Keratinocyte (primary cell): ENCODE measurements around the gene HPS4. TPM values are rescaled to one million over a fixed set of nuclear protein-coding genes. Genes with fewer than 3 reads are reported as not detected.
A peak's percentile ranks its signal among the peaks of the same experiment; 100 is the strongest.

ENCODE experiments used
- DNase-seq: peaks from one replicate; pipeline ENCODE4 v3.0.0-alpha.2; 2011; ENCODE audit warnings: low read depth, missing footprints, low spot score
- FAIRE-seq: peaks from 2 replicates; lab custom pipeline; 2011; peaks lifted over from hg19 to GRCh38; lab: Jason Lieb, UNC
- H2AFZ ChIP-seq: 2 replicates; pipeline ENCODE4 v1.6.0; 2012; ENCODE audit warnings: low read length, control low read depth, inconsistent platforms; ENCODE audit not compliant: control insufficient read depth
- H3K27ac ChIP-seq: 2 replicates; pipeline ENCODE4 v1.5.1; 2011; ENCODE audit warnings: low read length; ENCODE audit not compliant: control insufficient read depth, insufficient read depth
- H3K27me3 ChIP-seq: 3 replicates; pipeline ENCODE4 v1.6.0; 2011; ENCODE audit warnings: low read length; ENCODE audit not compliant: control insufficient read depth, insufficient read depth; ENCODE audit errors: extremely low read depth
- H3K36me3 ChIP-seq, 2 experiments: 2 replicates in 1 of 2; 3 replicates in 1 of 2; pipeline ENCODE4 v1.5.1; 2011; ENCODE audit warnings: low read length in 2 of 2, mild to moderate bottlenecking in 1 of 2; ENCODE audit not compliant: control insufficient read depth in 2 of 2, insufficient read depth in 2 of 2; ENCODE audit errors: extremely low read depth in 1 of 2
- H3K4me1 ChIP-seq: 3 replicates; pipeline ENCODE4 v1.5.1; 2011; ENCODE audit warnings: low read length; ENCODE audit not compliant: control insufficient read depth, insufficient read depth; ENCODE audit errors: extremely low read depth
- H3K4me2 ChIP-seq: 3 replicates; pipeline ENCODE4 v1.6.0; 2011; ENCODE audit warnings: low read depth, low read length; ENCODE audit not compliant: control insufficient read depth, insufficient read depth; ENCODE audit errors: extremely low read depth
- H3K4me3 ChIP-seq, 3 experiments: fragments of 200-600 bp in 1 of 3; sonication (generic) in 1 of 3; 2 replicates in 2 of 3; 3 replicates in 1 of 3; pipeline ENCODE4 v1.5.1; 2011 to 2016; ENCODE audit warnings: low read length in 3 of 3, mild to moderate bottlenecking in 3 of 3, control low read depth in 2 of 3, inconsistent platforms in 1 of 3, low read depth in 1 of 3, mixed read lengths in 1 of 3, mixed run types in 1 of 3, moderate library complexity in 1 of 3; ENCODE audit not compliant: control insufficient read depth in 2 of 3, insufficient read depth in 2 of 3; ENCODE audit errors: extremely low read depth in 1 of 3
- H3K79me2 ChIP-seq: 2 replicates; pipeline ENCODE4 v1.6.0; 2012; ENCODE audit warnings: low read length; ENCODE audit not compliant: control insufficient read depth, insufficient read depth
- H3K9ac ChIP-seq: 3 replicates; pipeline ENCODE4 v1.6.0; 2011; ENCODE audit warnings: low read length; ENCODE audit not compliant: control insufficient read depth, insufficient read depth; ENCODE audit errors: extremely low read depth
- H3K9me1 ChIP-seq: 3 replicates; pipeline ENCODE4 v1.6.0; 2011; ENCODE audit warnings: low read length; ENCODE audit not compliant: control insufficient read depth, insufficient read depth; ENCODE audit errors: extremely low read depth
- H3K9me3 ChIP-seq: 2 replicates; pipeline ENCODE4 v1.5.1; 2012; ENCODE audit warnings: low read depth, low read length; ENCODE audit not compliant: control insufficient read depth
- H4K20me1 ChIP-seq: 3 replicates; pipeline ENCODE4 v1.6.0; 2011; ENCODE audit warnings: low read length; ENCODE audit not compliant: control insufficient read depth, insufficient read depth; ENCODE audit errors: extremely low read depth
- EZH2 ChIP-seq: IDR thresholded peaks from one replicate; pipeline ENCODE4 v1.6.1; 2012; ENCODE audit warnings: inconsistent platforms, mild to moderate bottlenecking, low read length, moderate library complexity
- dilution Hi-C: fragments of 300-500 bp; cut with MboI; formaldehyde crosslinking; loops from one replicate; pipeline ENCODE4 v1.7.0; 2020; ENCODE audit warnings: low sequenced_read_pairs; ENCODE audit not compliant: extremely low pct_ligation_motif_present
- polyA plus RNA-seq, 5 experiments: library from polyadenylated mRNA; depleted of rRNA in 3 of 5; stranded (reverse) in 3 of 5; stranded (forward) in 1 of 5; unstranded in 1 of 5; fragments of >200 nt; gene quantifications; 1 replicate in 1 of 5; 2 replicates in 3 of 5; 3 replicates in 1 of 5; pipeline versions ENCODE4 v1.2.1 to v1.2.3, GENCODE V29; 2011 to 2012; ENCODE audit warnings: missing spikeins in 2 of 5, low read depth in 1 of 5, low replicate concordance in 1 of 5
- TF ChIP-seq, protein P1 (sequence below), 3 experiments: IDR thresholded peaks in 1 of 3; conservative IDR thresholded peaks in 1 of 3; optimal IDR thresholded peaks in 1 of 3; 2 replicates in 2 of 3; 3 replicates in 1 of 3; pipeline versions ENCODE3 to v1.5.1; 2011; ENCODE audit warnings: low read length in 3 of 3, mild to moderate bottlenecking in 3 of 3, moderate library complexity in 2 of 3, control low read depth in 1 of 3, inconsistent platforms in 1 of 3; ENCODE audit not compliant: insufficient read depth in 2 of 3; ENCODE audit errors: extremely low read depth in 1 of 3

The HPS4 gene
- polyA plus RNA-seq, 1 donor (not counting 4 experiments of a cell fraction or from before 2014, with no cell fraction given), result 21.3 TPM

DNA sequence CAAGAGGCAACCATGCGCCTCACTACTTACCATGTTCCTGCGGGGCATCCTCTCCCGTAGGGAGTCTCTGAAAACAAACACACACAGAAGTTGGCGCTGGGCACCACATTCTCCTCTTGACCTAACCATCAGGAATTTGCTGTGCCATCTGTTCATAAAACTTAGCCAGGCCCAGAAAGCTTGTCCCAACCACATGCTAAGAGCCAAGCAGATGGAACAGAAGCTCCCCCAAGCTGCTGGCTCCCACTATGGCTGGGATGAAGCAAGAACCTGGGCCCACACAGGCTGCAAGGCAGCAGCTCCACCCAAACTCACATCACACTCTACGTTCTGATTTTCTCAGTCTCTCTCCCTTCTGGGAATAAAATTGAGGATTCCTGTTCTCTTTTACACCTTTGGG is 17.4 kb downstream of the HPS4 start:
- Histone ChIP-seq H2AFZ (no peak overlapping the region), H3K4me2 (no peak overlapping the region), H3K36me3 (peaks cover 16 to 80% of the 10 kb centered on the region in 2 experiments), H3K27me3 (no peaks in the 10 kb centered on the region), H3K4me3 (no peak overlapping the region), H4K20me1 (no peaks in the 10 kb centered on the region), H3K27ac (no peak overlapping the region), H3K9me3 (no peaks in the 10 kb centered on the region), H3K79me2 (no peaks in the 10 kb centered on the region), H3K9me1 (peaks cover 2% of the 10 kb centered on the region), H3K4me1 (peaks cover 41% of the 10 kb centered on the region), H3K9ac (no peak overlapping the region)
- no peak for FAIRE-seq
- DNase-seq, result no peak
- TF ChIP-seq, protein P1, sequence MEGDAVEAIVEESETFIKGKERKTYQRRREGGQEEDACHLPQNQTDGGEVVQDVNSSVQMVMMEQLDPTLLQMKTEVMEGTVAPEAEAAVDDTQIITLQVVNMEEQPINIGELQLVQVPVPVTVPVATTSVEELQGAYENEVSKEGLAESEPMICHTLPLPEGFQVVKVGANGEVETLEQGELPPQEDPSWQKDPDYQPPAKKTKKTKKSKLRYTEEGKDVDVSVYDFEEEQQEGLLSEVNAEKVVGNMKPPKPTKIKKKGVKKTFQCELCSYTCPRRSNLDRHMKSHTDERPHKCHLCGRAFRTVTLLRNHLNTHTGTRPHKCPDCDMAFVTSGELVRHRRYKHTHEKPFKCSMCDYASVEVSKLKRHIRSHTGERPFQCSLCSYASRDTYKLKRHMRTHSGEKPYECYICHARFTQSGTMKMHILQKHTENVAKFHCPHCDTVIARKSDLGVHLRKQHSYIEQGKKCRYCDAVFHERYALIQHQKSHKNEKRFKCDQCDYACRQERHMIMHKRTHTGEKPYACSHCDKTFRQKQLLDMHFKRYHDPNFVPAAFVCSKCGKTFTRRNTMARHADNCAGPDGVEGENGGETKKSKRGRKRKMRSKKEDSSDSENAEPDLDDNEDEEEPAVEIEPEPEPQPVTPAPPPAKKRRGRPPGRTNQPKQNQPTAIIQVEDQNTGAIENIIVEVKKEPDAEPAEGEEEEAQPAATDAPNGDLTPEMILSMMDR (optimal IDR thresholded peaks at IDR 0.05 in 1 of 3, IDR thresholded peaks at IDR 0.05 in 1 of 3, conservative IDR thresholded peaks at IDR 0.05 in 1 of 3; ENCODE audit: extremely low read depth in 1 of 3, insufficient read depth in 2 of 3, low read length in 3 of 3), result no peak
- no peak for TF ChIP-seq EZH2
- dilution Hi-C loops, result no loop called here

DNA sequence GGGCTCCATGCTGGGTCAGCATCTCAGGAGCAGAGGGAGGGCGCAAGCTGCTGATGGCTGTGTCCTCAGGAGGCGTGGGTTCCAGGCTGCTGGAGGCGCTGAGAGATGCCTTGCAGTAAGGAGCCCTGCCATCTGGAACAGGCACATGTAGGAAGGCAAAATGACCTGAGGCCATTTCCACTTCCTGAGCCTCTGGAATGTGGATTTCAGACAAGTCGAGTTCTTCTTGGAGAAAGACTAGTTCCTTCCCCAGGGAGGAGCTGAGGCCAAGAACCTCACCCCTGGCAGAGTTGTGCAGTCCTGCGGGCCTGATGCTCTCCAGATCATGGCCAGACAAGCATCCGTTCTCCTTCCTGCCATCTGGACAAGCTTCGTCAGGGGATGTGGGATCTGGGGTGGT is 19.3 kb downstream of the HPS4 start:
- TF ChIP-seq, protein P1 (optimal IDR thresholded peaks at IDR 0.05 in 1 of 3, IDR thresholded peaks at IDR 0.05 in 1 of 3, conservative IDR thresholded peaks at IDR 0.05 in 1 of 3; ENCODE audit: extremely low read depth in 1 of 3, insufficient read depth in 2 of 3, low read length in 3 of 3), result no peak
- no peak for TF ChIP-seq EZH2
- no peaks in the 10 kb centered on the region for H3K9me3 ChIP-seq
- peak; percentile 67 for DNase-seq
- peaks cover 12 to 70% of the 10 kb centered on the region in 2 experiments for H3K36me3 ChIP-seq
- no peak overlapping the region for H3K9ac ChIP-seq
- H3K4me3 ChIP-seq, result no peak overlapping the region
- peak overlapping the region; percentile 53 for H3K27ac ChIP-seq
- H4K20me1 ChIP-seq, result no peaks in the 10 kb centered on the region
- dilution Hi-C loops, result no loop called here
- peak; percentile 87 for FAIRE-seq
- peak overlapping the region; percentile 47 for H3K4me2 ChIP-seq
- H3K27me3 ChIP-seq, result no peaks in the 10 kb centered on the region
- H2AFZ ChIP-seq, result no peak overlapping the region
- H3K79me2 ChIP-seq, result no peaks in the 10 kb centered on the region
- H3K4me1 ChIP-seq, result peaks cover 44% of the 10 kb centered on the region
- no peaks in the 10 kb centered on the region for H3K9me1 ChIP-seq
